GM23338 (cell line): ENCODE results near the gene GOLT1A. TPM values are rescaled to one million over a fixed set of nuclear protein-coding genes. Genes with fewer than 3 reads are reported as not detected.

ENCODE experiments used
- ATAC-seq: fragments of 200-7000 bp; cut with Tn5 transposase; 3 replicates; pipeline ENCODE4 v1.9.1; 2020
- DNase-seq: peaks from one replicate; pipeline ENCODE4 v3.0.0-alpha.2; 2015; ENCODE audit warnings: low spot score
- H2AFZ ChIP-seq: fragments of 200-600 bp; sonication (generic); 2 replicates; pipeline ENCODE4 v1.8.0; 2016; ENCODE audit warnings: antibody characterized with exemption, mild to moderate bottlenecking, moderate library complexity
- H3F3A ChIP-seq: fragments of 200-600 bp; sonication (generic); replicated peaks from 2 replicates; pipeline ENCODE4 v1.8.0; 2017; ENCODE audit warnings: antibody characterized with exemption, mixed run types, low read depth
- H3K27ac ChIP-seq: fragments of 200-600 bp; sonication (generic); 2 replicates; pipeline ENCODE4 v1.6.1; 2016; ENCODE audit warnings: low read depth
- H3K27me3 ChIP-seq: fragments of 200-600 bp; sonication (generic); 2 replicates; pipeline ENCODE4 v1.8.0; 2016; ENCODE audit warnings: mild to moderate bottlenecking, mixed run types, moderate library complexity; ENCODE audit not compliant: insufficient read depth
- H3K36me3 ChIP-seq: fragments of 200-600 bp; sonication (generic); 2 replicates; pipeline ENCODE4 v1.8.0; 2016; ENCODE audit warnings: mild to moderate bottlenecking; ENCODE audit not compliant: insufficient read depth
- H3K4me1 ChIP-seq: fragments of 200-600 bp; sonication (generic); 2 replicates; pipeline ENCODE4 v1.8.0; 2016; ENCODE audit warnings: mild to moderate bottlenecking, moderate library complexity; ENCODE audit not compliant: insufficient read depth
- H3K4me2 ChIP-seq: fragments of 200-600 bp; sonication (generic); 2 replicates; pipeline ENCODE4 v1.7.1; 2017; ENCODE audit warnings: mixed run types
- H3K4me3 ChIP-seq: fragments of 200-600 bp; sonication (generic); 2 replicates; pipeline ENCODE4 v1.6.1; 2016; ENCODE audit warnings: mixed run types
- H3K79me2 ChIP-seq: fragments of 200-600 bp; sonication (generic); replicated peaks from 2 replicates; pipeline ENCODE4 v1.8.0; 2017; ENCODE audit warnings: mild to moderate bottlenecking; ENCODE audit not compliant: insufficient read depth
- H3K9me2 ChIP-seq: fragments of 200-600 bp; sonication (generic); 2 replicates; pipeline ENCODE4 v1.8.0; 2017; ENCODE audit not compliant: insufficient read depth
- H4K20me1 ChIP-seq: fragments of 200-600 bp; sonication (generic); replicated peaks from 2 replicates; pipeline ENCODE4 v1.8.0; 2017; ENCODE audit warnings: mild to moderate bottlenecking; ENCODE audit not compliant: insufficient read depth
- H3K27ac Mint-ChIP-seq: 2 replicates; pipeline ENCODE4 v1.8.0; 2020; ENCODE audit warnings: inconsistent platforms, mild to moderate bottlenecking, moderate library complexity, mixed read lengths
- H3K27me3 Mint-ChIP-seq: 3 replicates; pipeline ENCODE4 v1.8.0; 2022; ENCODE audit warnings: low read depth, mild to moderate bottlenecking, moderate library complexity, mixed read lengths, inconsistent platforms; ENCODE audit not compliant: insufficient read depth, poor library complexity
- H3K36me3 Mint-ChIP-seq: 3 replicates; pipeline ENCODE4 v1.8.0; 2021; ENCODE audit warnings: low read depth, mild to moderate bottlenecking, inconsistent platforms, moderate library complexity, mixed read lengths
- H3K4me1 Mint-ChIP-seq: 3 replicates; pipeline ENCODE4 v1.8.0; 2020; ENCODE audit warnings: mild to moderate bottlenecking, inconsistent platforms, mixed read lengths
- H3K4me3 Mint-ChIP-seq: 3 replicates; pipeline ENCODE4 v1.8.0; 2021; ENCODE audit warnings: moderate library complexity, mild to moderate bottlenecking, inconsistent platforms, mixed read lengths
- H3K9me3 Mint-ChIP-seq: 3 replicates; pipeline ENCODE4 v1.8.0; 2020; ENCODE audit warnings: moderate library complexity, mild to moderate bottlenecking, inconsistent platforms, mixed read lengths
- CREB1 ChIP-seq: fragments of 250-450 bp; sonication (Bioruptor Pico); IDR thresholded peaks from 2 replicates; pipeline ENCODE4 v1.5.0; 2020; ENCODE audit warnings: low read depth, mild to moderate bottlenecking, moderate library complexity
- CTCF ChIP-seq, 2 experiments: fragments of 200-600 bp in 1 of 2; sonication (generic) in 1 of 2; conservative IDR thresholded peaks; 2 replicates each; pipeline versions ENCODE4 v1.5.1 to v1.6.1; 2016 to 2017; ENCODE audit warnings: antibody characterized with exemption in 2 of 2, low read depth in 2 of 2, mild to moderate bottlenecking in 2 of 2, moderate library complexity in 1 of 2
- EZH2 ChIP-seq: fragments of 200-600 bp; sonication (generic); IDR thresholded peaks from one replicate; pipeline ENCODE4 v1.8.0; 2017; ENCODE audit warnings: antibody characterized with exemption, mild to moderate bottlenecking, low read depth; ENCODE audit not compliant: unreplicated experiment
- EZH2phosphoT487 ChIP-seq: fragments of 200-600 bp; sonication (generic); IDR thresholded peaks from one replicate; pipeline ENCODE4 v1.8.1; 2018; ENCODE audit warnings: antibody characterized with exemption; ENCODE audit not compliant: unreplicated experiment
- JUNB ChIP-seq: IDR thresholded peaks from one replicate; pipeline ENCODE4 v1.6.1; 2016; ENCODE audit warnings: antibody characterized with exemption; ENCODE audit not compliant: unreplicated experiment
- NANOG ChIP-seq: IDR thresholded peaks from 2 replicates; pipeline ENCODE4 v1.6.1; 2016; ENCODE audit warnings: antibody characterized with exemption, borderline replicate concordance
- POLR2AphosphoS5 ChIP-seq: IDR thresholded peaks from 2 replicates; pipeline ENCODE4 v1.6.1; 2016; ENCODE audit warnings: antibody characterized with exemption, low read depth
- REST ChIP-seq: IDR thresholded peaks from one replicate; pipeline ENCODE4 v1.6.1; 2018; ENCODE audit warnings: antibody characterized with exemption; ENCODE audit not compliant: unreplicated experiment
- ZNF114 ChIP-seq: fragments of 250-450 bp; sonication (Bioruptor Pico); IDR thresholded peaks from 2 replicates; pipeline ENCODE4 v1.5.0; 2020; ENCODE audit warnings: mild to moderate bottlenecking, moderate library complexity
- ZNF331 ChIP-seq: fragments of 250-450 bp; sonication (Bioruptor Pico); IDR thresholded peaks from 2 replicates; pipeline ENCODE4 v1.5.0; 2020; ENCODE audit warnings: low read depth, mild to moderate bottlenecking, moderate library complexity
- ZNF462 ChIP-seq: fragments of 250-450 bp; sonication (Bioruptor Pico); IDR thresholded peaks from 2 replicates; pipeline ENCODE4 v1.5.0; 2020; ENCODE audit warnings: mild to moderate bottlenecking, moderate library complexity
- polyA plus RNA-seq: library from polyadenylated mRNA; unstranded; fragments of >200 nt; fragmentation: Nextera tagmentation; extraction: Ambion mirVana; gene quantifications from 2 replicates; pipeline ENCODE4 v1.2.1, GENCODE V29; 2016
- total RNA-seq: library from RNA; depleted of rRNA; stranded (reverse); fragments of >200 nt; shearing (Covaris generic); gene quantifications from 2 replicates; pipeline ENCODE4 v1.2.3, GENCODE V29; 2014

GOLT1A gene
- total and polyA plus RNA-seq, 2 experiments from 2014 or later: 3.0 to 7.2 TPM

- H3K27me3 ChIP-seq: no peaks in the 10 kb centered on the region
- no peaks in the 10 kb centered on the region for H4K20me1 ChIP-seq
- Mint-ChIP-seq H3K9me3 (no peaks in the 10 kb centered on the region), H3K4me3 (no peak overlapping the region), H3K27me3 (peaks cover 5% of the 10 kb centered on the region), H3K4me1 (peaks cover 7% of the 10 kb centered on the region), H3K36me3 (peaks cover 18% of the 10 kb centered on the region; the same call in 2 of the 3 replicates), H3K27ac (no peak overlapping the region; the same call in 1 of the 2 replicates)
- H3K4me3 ChIP-seq: no peak overlapping the region
- ATAC-seq: no peak
- H3K36me3 ChIP-seq: no peaks in the 10 kb centered on the region
- H3K79me2 ChIP-seq: no peaks in the 10 kb centered on the region
- no peaks in the 10 kb centered on the region for H3K9me2 ChIP-seq
- no peak for DNase-seq
- no peaks in the 10 kb centered on the region for H3F3A ChIP-seq
- TF ChIP-seq ZNF114 (CRISPR knock-in tag) (no peak), EZH2 (no peak), POLR2AphosphoS5 (no peak), CREB1 (CRISPR knock-in tag) (no peak), ZNF462 (CRISPR knock-in tag) (no peak), NANOG (no peak), JUNB (no peak), REST (no peak), CTCF (conservative IDR thresholded peaks at IDR 0.05; ENCODE audit: low read depth in 2 of 2) (no peak), ZNF331 (no peak), EZH2phosphoT487 (no peak)
- H3K27ac ChIP-seq: no peak overlapping the region
- H3K4me1 ChIP-seq: no peaks in the 10 kb centered on the region
- H2AFZ ChIP-seq: no peak overlapping the region
- H3K4me2 ChIP-seq: no peak overlapping the region
Observed at GRCh38 chr1:204262506-204263253, 48.9 kb upstream of the GOLT1A start.
